A673 (cell line): ENCODE results near the gene WSCD2. TPM values are rescaled to one million over a fixed set of nuclear protein-coding genes. Genes with fewer than 3 reads are reported as not detected.

Experiments
- BruUV-seq: library from RNA; stranded (reverse); fragments of 400-500 nt; replicated peaks from 2 replicates; lab custom pipeline; 2021; lab: Mats Ljungman, UMichigan
- CTCF ChIA-PET: fragments of 300-600 bp; sonication (Branson Sonifier 250); formaldehyde crosslinking; loops from one replicate; lab custom pipeline; 2022; ENCODE audit warnings: antibody characterized with exemption; lab: Charles Lee
- POLR2A ChIA-PET: fragments of 300-600 bp; sonication (Branson Sonifier 250); formaldehyde crosslinking; loops from one replicate; lab custom pipeline; 2022; ENCODE audit warnings: antibody characterized with exemption; ENCODE audit not compliant: low non-redundant PET; lab: Charles Lee
- DNase-seq: peaks from one replicate; pipeline ENCODE4 v3.0.0-alpha.2; 2015; ENCODE audit warnings: low spot score
- H3K27ac ChIP-seq: fragments of 200-600 bp; sonication (generic); 2 replicates; pipeline ENCODE4 v1.5.1; 2016; ENCODE audit warnings: mixed run types, low read depth, mild to moderate bottlenecking, mixed read lengths, antibody characterized with exemption, low read length; ENCODE audit not compliant: poor library complexity, severe bottlenecking
- H3K27me3 ChIP-seq: fragments of 200-600 bp; sonication (generic); replicated peaks from 2 replicates; pipeline ENCODE4 v1.6.1; 2017; ENCODE audit warnings: mixed run types, low read depth, mild to moderate bottlenecking, mixed read lengths, antibody characterized with exemption, low read length; ENCODE audit not compliant: insufficient read depth, poor library complexity
- H3K36me3 ChIP-seq: fragments of 200-600 bp; sonication (generic); 2 replicates; pipeline ENCODE4 v1.6.1; 2016; ENCODE audit warnings: mixed run types, mild to moderate bottlenecking, mixed read lengths, antibody characterized with exemption, low read length; ENCODE audit not compliant: insufficient read depth, poor library complexity, severe bottlenecking
- H3K4me1 ChIP-seq: fragments of 200-600 bp; sonication (generic); 2 replicates; pipeline ENCODE4 v1.6.1; 2017; ENCODE audit warnings: mixed run types, mild to moderate bottlenecking, mixed read lengths, antibody characterized with exemption, low read length; ENCODE audit not compliant: insufficient read depth, poor library complexity, severe bottlenecking
- H3K4me3 ChIP-seq: fragments of 200-600 bp; sonication (generic); 2 replicates; pipeline ENCODE4 v1.5.1; 2016; ENCODE audit warnings: low read depth, mixed run types, mild to moderate bottlenecking, mixed read lengths, low read length; ENCODE audit not compliant: poor library complexity, severe bottlenecking
- H3K9me3 ChIP-seq: fragments of 200-600 bp; sonication (generic); 2 replicates; pipeline ENCODE4 v1.6.1; 2016; ENCODE audit warnings: mixed run types, low read depth, mild to moderate bottlenecking, mixed read lengths, antibody characterized with exemption, low read length; ENCODE audit not compliant: poor library complexity, severe bottlenecking
- CTCF ChIP-seq: fragments of 300-800, 200-600 bp; sonication (generic); conservative IDR thresholded peaks from 2 replicates; pipeline ENCODE4 v1.5.1; 2017; ENCODE audit warnings: low read depth, mild to moderate bottlenecking, antibody characterized with exemption, low read length, moderate library complexity, mixed read lengths
- EZH2 ChIP-seq: fragments of 200-600 bp; sonication (generic); IDR thresholded peaks from 2 replicates; pipeline ENCODE4 v1.6.1; 2017; ENCODE audit warnings: borderline replicate concordance, low read depth, mild to moderate bottlenecking, mixed read lengths, antibody characterized with exemption, low read length; ENCODE audit not compliant: poor library complexity, severe bottlenecking
- intact Hi-C: fragments of 100-400 bp; cut with micrococcal nuclease; formaldehyde crosslinking; loops from one replicate; pipeline ENCODE4 v1.10.0; 2022; ENCODE audit not compliant: unreplicated experiment
- total RNA-seq: library from RNA; stranded (reverse); gene quantifications from 2 replicates; pipeline ENCODE4 v1.2.3, GENCODE V29; 2021

WSCD2 gene
- total RNA-seq, 1 experiment from 2014 or later, result not detected

GRCh38 chr12:108099073-108099472, 30.0 kb upstream of the WSCD2 start:
- TF ChIP-seq CTCF (peak; percentile 39; the same call in 1 of the 2 replicates), EZH2 (no peak)
- H3K9me3 ChIP-seq, result no peaks in the 10 kb centered on the region
- intact Hi-C loops, result no loop called here
- peaks cover 20% of the 10 kb centered on the region for H3K27me3 ChIP-seq
- no peaks in the 10 kb centered on the region for H3K36me3 ChIP-seq
- ChIA-PET POLR2A (no interaction called here), CTCF (no interaction called here)
- BruUV-seq, result no TSS peak
- no peak overlapping the region for H3K27ac ChIP-seq
- no peaks in the 10 kb centered on the region for H3K4me1 ChIP-seq
- peak; percentile 7 for DNase-seq
- no peak overlapping the region for H3K4me3 ChIP-seq

- ChIA-PET CTCF (no interaction called here), POLR2A (no interaction called here)
- DNase-seq, result no peak
- intact Hi-C loops, result no loop called here
- H3K36me3 ChIP-seq, result no peaks in the 10 kb centered on the region
- no peak overlapping the region for H3K4me3 ChIP-seq
- no peak for TF ChIP-seq CTCF
- TF ChIP-seq EZH2, result no peak
- peaks cover 12% of the 10 kb centered on the region for H3K27me3 ChIP-seq
- H3K9me3 ChIP-seq, result no peaks in the 10 kb centered on the region
- no TSS peak for BruUV-seq
- H3K4me1 ChIP-seq, result no peaks in the 10 kb centered on the region
- no peak overlapping the region for H3K27ac ChIP-seq
Measured at GRCh38 chr12:108099778-108100489, 29.2 kb upstream of the WSCD2 start.

- Histone ChIP-seq H3K27ac (no peak overlapping the region), H3K36me3 (no peaks in the 10 kb centered on the region), H3K4me3 (no peak overlapping the region), H3K27me3 (peaks cover 4% of the 10 kb centered on the region), H3K4me1 (no peaks in the 10 kb centered on the region), H3K9me3 (no peaks in the 10 kb centered on the region)
- no peak for DNase-seq
- intact Hi-C loops, result no loop called here
- CTCF ChIA-PET, result no interaction called here
- no peak for TF ChIP-seq CTCF
- TF ChIP-seq EZH2, result no peak
- BruUV-seq, result no TSS peak
- POLR2A ChIA-PET, result no interaction called here
Measured at GRCh38 chr12:108101605-108102175, 27.4 kb upstream of the WSCD2 start.
